Measurements from ENCODE around the gene LILRB5.
A peak's percentile ranks its signal among the peaks of the same experiment; 100 is the strongest.
"Not testable (repeated sequence)": the region's sequence is repeated elsewhere in the genome, so short reads cannot be mapped to it uniquely, and the experiment has no call there.

The LILRB5 gene

DNA sequence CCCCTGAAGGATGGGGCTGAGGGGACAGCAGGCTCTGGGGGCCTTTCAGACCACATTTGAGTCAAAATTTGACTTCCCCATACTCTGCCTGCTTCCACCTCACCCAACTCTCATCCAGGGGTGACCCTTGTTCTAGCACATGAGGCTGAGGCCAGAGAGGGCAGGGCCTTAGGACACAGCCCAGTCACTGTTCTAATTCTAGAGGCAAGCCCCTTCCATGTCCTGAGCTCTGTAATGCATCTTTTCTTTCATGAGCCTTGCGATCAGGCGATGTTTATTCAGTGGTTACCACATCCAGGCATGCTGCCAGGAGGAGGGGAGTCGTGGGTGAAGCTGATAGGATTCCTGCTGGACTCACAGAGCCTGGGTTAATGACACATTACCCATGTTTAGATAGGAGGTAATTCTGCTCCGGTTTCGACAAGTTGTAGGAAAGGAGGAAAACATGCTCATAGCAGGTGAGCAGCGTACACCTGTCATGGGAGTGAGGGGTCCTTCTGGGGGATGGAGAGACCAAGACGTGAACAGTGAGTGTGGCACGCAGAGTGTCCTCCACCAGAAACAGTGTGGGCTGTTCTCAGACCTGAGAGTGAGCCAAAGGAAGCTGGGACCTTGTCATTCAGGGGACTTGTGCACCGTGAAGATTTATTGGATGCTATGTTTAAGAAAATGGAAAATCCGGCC lies 47.1 kb downstream of the LILRB5 start:
- DNase-seq, result no peak

DNA sequence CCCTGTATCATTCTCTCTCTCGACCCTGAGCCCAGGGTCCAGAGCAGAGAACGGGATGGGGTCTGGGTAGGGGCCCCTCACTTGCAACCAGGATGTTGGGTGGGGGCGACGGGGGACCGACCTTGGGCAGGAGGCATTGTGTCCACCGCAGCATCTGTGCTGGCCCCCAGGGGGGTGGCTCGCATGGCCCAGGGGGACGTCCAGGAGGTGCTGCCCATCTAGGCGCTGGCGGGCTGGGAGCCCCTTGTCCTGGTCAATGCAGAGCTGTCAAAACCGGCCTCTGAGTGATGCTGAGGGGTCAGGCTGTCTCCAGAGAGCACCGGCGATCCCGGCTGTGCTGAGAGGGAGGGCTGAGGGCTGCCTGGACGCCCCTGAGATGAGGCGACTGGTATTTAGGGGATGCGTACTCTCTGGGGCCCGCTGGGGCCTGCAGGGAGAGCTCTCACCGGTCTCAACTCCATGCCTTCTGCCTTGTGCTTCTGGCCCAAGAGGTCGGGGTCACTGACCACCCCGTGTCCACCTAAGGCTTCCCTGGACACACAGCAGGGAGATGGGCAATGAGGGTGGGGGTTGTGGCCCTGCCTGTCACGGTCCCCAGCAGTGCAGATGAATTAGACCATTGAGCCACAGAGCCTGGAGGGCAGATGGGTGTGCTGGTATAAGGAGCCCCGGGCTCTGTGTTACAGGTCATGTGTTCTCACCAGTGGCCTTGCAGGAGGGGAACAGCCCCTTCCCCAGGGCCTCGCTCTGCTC lies 47.8 kb downstream of the LILRB5 start:
- no peak for DNase-seq

DNA sequence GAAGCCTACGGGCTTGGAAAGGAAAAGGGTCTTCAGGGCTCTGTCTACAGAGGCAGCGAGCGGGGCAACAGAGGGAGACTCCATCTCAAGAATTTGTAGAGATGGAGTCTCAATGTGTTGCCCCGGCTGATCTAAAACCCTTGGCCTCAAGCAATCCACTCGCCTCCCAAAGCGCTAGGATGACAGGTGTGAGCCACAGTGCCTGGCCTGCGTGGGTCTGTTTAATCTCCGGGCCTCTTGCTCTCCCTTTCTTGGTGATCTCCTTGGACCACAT lies 48.4 kb downstream of the LILRB5 start:
- DNase-seq, result peak; percentile 37

DNA sequence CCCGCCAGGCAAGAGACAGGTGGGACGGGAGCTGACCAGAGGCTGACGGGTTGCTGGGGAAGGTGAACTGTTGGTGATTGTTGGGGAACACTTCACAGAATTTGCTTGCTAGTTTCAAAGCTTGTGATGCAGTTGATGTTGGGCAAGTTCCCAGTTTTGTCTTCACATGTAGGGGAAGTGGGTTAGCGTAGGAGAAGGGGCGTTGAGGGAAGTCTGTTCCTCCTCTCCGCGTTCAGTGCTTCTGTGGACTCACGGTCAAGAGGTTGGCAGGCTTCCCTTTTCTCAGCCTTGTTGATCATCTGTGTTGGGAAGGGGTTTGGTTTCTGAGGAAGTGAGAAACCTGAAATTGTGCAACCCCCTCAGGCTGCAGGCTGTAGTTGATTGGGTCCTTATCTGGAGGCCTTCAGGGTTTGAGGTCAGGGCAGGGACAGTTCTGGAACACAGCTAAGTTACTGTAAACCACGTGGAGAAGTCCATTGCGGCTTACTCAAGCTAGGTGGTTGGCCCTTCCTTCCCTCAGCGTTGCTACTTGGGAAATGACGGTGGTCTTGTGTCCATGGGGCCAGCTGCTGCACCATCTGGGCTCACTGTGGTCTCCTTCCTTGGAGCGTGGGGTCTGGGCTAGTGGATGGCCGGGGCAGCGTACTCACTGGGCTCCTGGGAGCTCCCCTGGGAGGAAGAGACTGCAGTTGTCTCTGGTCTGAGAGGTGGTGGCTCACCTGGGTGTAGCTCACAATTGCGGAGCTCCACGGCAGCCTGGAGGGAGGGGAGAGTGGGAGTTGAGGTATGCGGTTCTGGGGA lies 48.9 kb downstream of the LILRB5 start:
- DNase-seq, result peak; percentile 62

- DNase-seq, result no peak
Measured at GRCh38 chr19:54207676-54207982, 49.4 kb downstream of the LILRB5 start.

GRCh38 chr19:54207193-54207592 lies 49.9 kb downstream of the LILRB5 start:
- DNase-seq, result not testable (repeated sequence)

DNA sequence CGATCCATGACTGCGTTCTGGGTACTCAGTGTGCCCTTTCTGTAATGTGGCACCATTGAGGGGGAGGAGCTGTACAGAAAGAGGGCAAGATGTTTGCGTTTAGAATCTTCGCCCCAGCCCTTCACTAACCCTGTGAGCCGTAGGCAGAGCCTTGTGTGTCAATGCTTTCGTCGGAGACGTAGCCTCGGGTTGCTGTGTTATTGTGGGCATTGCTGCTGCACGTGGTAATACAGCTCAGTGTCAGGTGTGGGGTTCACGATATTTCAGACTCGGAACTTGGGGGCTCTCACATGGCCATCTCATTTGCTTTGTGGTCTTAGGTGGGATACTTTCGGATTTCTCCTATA lies 50.3 kb downstream of the LILRB5 start:
- no peak for DNase-seq

DNA sequence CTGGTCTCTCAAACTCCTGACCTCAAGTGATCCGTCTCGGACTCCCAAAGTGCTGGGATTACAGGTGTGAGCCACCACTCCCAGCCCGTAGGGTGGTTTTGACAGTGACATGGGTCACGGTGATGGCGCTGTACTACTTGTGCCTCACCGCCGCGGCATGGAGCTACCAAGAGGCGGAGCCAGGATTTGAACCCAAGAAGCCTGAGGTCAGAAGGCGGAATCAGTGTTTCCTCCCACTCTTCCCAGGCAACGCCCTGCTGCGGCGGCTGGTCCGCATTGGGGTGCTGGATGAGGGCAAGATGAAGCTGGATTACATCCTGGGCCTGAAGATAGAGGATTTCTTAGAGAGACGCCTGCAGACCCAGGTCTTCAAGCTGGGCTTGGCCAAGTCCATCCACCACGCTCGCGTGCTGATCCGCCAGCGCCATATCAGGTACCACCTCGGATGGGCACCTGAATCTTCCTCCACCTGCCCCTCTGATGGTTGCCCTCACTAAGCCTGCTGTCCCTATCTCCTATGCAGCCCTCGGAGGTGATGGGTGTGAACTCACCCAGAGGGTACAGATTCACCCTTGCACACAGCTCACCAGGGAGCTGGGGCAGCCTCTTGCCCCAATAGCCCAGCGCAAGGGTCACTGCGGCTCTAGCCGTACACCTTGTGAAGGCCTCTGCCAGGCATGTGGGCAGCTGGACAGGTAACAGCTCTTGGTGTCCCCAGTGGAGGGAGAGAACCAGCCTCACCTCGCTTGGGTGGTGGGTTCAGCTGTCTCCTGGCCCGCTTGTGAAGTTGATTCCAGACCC lies 50.8 kb downstream of the LILRB5 start:
- no peak for DNase-seq

- DNase-seq, result no peak
Measured at GRCh38 chr19:54204767-54205468, 52.2 kb downstream of the LILRB5 start.

DNA sequence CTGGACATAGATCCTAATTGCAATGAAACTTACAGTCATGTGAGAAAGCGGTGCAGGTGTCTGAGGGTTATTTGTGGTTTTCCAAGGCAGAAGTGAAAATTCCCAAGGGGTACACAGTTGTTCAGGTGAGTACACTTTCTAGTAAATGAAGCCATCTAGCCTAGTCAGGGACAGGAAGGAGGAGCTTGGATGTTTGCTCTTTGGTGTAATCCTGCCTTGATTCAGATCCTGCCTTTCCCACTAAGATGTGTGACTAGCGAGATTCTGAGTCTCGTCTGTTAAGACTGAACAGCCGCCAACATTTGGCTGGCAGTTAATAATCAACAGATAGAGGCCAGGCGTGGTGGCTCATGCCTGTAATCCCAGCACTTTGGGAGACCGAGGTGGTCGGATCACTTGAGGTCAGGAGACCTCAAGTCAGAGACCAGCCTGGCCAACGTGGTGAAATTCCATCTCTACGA lies 53.9 kb downstream of the LILRB5 start:
- no peak for DNase-seq

DNA sequence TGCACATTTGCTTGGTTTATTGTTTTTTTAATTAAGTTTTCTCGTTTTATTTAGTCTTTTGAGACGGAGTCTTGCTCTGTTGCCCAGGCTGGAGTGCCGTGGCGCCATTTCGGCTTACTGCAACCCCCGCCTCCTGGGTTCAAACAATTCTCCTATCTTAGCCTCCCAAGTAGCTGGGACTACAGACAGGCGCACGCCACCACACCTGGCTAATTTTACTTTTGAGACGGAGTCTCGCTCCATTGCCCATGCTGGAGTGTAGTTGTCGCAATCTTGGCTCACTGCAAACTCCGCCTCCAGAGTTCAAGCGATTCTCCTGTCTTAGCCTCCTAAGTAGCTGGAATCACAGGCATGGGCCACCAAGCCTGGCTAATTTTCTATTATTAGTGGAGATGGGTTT lies 55.1 kb downstream of the LILRB5 start:
- no peak for DNase-seq

DNA sequence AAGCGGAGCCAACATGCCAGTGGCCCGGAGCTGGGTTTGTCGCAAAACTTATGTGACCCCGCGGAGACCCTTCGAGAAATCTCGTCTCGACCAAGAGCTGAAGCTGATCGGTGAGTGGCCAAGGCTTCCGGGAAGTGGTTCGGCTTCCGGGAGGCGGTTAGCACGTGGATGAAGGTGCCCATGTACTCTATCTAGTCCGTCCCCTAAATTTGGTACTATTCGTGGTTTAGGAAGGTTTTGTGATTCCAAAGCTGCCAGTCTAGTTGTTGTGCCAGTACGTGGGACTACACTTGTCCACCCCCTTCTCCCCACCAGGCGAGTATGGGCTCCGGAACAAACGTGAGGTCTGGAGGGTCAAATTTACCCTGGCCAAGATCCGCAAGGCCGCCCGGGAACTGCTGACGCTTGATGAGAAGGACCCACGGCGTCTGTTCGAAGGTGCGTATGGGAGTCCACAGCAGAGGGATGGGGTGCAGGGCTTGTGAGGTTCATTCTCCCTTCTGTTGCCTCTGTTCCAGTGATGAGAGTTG lies 55.8 kb downstream of the LILRB5 start:
- DNase-seq, result no peak
